GM10266 (cell line): Measurements from ENCODE around the gene PIAS1.

ENCODE experiments used
- DNase-seq: peaks from one replicate; pipeline ENCODE4 v3.0.0; 2012; ENCODE audit errors: extremely low spot score
- CTCF ChIP-seq: IDR thresholded peaks from 2 replicates; pipeline ENCODE4 v1.5.1; 2012; ENCODE audit warnings: mild to moderate bottlenecking, low read depth; ENCODE audit not compliant: control insufficient read depth, insufficient read depth; ENCODE audit errors: missing control alignments

Gene PIAS1

GRCh38 chr15:68213991-68214837 is 160.1 kb downstream of the PIAS1 start:
- no peak for DNase-seq
- TF ChIP-seq CTCF: no peak

- TF ChIP-seq CTCF: no peak
- no peak for DNase-seq
Observed at GRCh38 chr15:68214838-68215254, 160.7 kb downstream of the PIAS1 start.

- no peak for DNase-seq
- TF ChIP-seq CTCF: no peak
Observed at GRCh38 chr15:68217341-68217740, 163.2 kb downstream of the PIAS1 start.

- TF ChIP-seq CTCF: no peak
- DNase-seq: no peak
Observed at GRCh38 chr15:68218331-68218730, 164.2 kb downstream of the PIAS1 start.

- no peak for DNase-seq
- no peak for TF ChIP-seq CTCF
Observed at GRCh38 chr15:68218847-68219798, 165.0 kb downstream of the PIAS1 start.

GRCh38 chr15:68220489-68220888 is 166.4 kb downstream of the PIAS1 start:
- TF ChIP-seq CTCF: no peak
- no peak for DNase-seq
